Adipocyte (in vitro differentiated cells): ENCODE data around the gene RIOX2.

Source experiments
- DNase-seq: peaks from one replicate; pipeline ENCODE4 v3.0.0-alpha.2; 2015; ENCODE audit warnings: low read depth
- H3K27me3 ChIP-seq: replicated peaks from 2 replicates; pipeline ENCODE4 v1.7.0; 2013; ENCODE audit warnings: mild to moderate bottlenecking, low read length, moderate library complexity; ENCODE audit not compliant: control insufficient read depth, insufficient read depth
- H3K36me3 ChIP-seq: 2 replicates; pipeline ENCODE4 v1.7.0; 2013; ENCODE audit warnings: low read length, mild to moderate bottlenecking, moderate library complexity; ENCODE audit not compliant: control insufficient read depth, insufficient read depth, severe bottlenecking
- H3K4me1 ChIP-seq: 2 replicates; pipeline ENCODE4 v1.7.0; 2013; ENCODE audit warnings: mild to moderate bottlenecking, low read length, moderate library complexity; ENCODE audit not compliant: control insufficient read depth, insufficient read depth
- H3K4me3 ChIP-seq: 2 replicates; pipeline ENCODE4 v1.7.0; 2013; ENCODE audit warnings: mild to moderate bottlenecking, low read length, moderate library complexity
- H3K9ac ChIP-seq: 2 replicates; pipeline ENCODE4 v1.7.0; 2013; ENCODE audit warnings: mild to moderate bottlenecking, low read length, moderate library complexity
- H3K9me3 ChIP-seq: 2 replicates; pipeline ENCODE4 v1.7.0; 2013; ENCODE audit warnings: mild to moderate bottlenecking, low read length, moderate library complexity; ENCODE audit not compliant: control insufficient read depth

The RIOX2 gene

DNA sequence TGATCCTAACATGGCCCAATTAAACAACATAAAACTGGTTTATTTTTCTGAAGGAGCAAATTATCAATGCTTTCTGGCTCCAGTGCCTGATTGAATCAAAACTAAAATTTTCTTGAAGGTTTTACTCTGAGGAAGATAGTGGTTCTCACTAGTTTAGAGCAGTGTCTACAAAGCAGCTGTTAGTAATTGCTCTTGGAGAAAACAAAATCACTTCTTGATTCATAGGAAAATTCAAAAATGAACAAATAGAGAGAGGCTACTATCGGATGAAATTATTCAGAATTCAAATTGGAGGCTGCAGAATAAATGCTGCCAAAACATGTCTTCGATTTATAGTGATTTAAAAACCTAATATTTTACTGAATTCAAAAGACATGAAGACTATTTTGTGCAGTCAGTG is 15.1 kb upstream of the RIOX2 start:
- Histone ChIP-seq H3K9me3 (no peaks in the 10 kb centered on the region), H3K36me3 (no peaks in the 10 kb centered on the region), H3K9ac (no peak overlapping the region), H3K27me3 (peaks cover 5% of the 10 kb centered on the region), H3K4me3 (no peak overlapping the region), H3K4me1 (peaks cover 7% of the 10 kb centered on the region)
- no peak for DNase-seq

DNA sequence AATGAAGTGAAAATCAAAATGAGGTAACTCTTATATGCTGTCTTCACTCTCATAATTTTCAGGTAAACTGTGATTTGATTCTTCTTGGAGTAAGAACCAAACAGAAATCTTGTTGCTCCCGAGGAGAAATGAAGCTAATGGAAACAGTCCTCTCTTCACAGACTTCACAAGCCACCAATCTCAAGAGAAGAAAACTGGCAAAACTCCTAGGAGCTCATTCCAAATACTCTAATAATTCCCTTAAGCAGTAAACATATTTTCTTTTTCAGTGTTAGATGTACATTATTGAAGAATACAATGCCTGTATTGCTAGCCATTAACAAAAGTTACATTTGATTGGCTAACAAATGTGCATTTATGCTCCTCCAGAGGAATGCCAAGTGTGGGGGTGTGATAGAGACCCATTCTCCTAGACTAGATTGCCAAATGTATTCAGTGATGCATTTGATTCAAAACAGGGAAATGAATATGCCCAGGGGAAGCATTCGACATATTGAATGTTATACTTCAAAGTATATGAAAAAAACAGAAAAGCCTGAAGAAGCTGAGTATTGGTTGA is 11.8 kb upstream of the RIOX2 start:
- Histone ChIP-seq H3K9ac (peak overlapping the region; percentile 4), H3K9me3 (no peaks in the 10 kb centered on the region), H3K27me3 (no peaks in the 10 kb centered on the region)

DNA sequence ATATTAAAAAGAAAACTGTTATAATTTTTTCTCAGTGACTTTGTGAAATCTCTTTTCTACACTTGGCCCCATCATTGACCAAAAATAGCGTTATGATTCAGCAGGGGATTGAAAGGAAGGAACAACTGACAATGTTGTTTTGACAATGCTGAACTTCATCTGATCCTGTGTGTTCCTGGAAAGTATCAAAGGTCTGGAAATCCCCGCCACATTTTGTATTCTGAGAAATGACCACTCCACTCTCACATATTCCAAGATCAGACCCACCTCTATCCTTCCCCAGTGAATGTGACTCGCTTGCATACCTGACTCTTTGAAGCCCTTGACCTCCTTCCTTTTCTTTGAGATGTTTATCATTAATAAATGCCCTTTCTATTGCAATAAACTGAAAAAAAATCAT is 9.7 kb upstream of the RIOX2 start:
- Histone ChIP-seq H3K4me1 (peaks cover 16% of the 10 kb centered on the region), H3K27me3 (no peaks in the 10 kb centered on the region)

More for the DNA sequence above, 11.8 kb upstream of the RIOX2 start:
- Histone ChIP-seq H3K4me3 (no peak overlapping the region), H3K36me3 (no peaks in the 10 kb centered on the region), H3K4me1 (peaks cover 16% of the 10 kb centered on the region)
- no peak for DNase-seq

DNA sequence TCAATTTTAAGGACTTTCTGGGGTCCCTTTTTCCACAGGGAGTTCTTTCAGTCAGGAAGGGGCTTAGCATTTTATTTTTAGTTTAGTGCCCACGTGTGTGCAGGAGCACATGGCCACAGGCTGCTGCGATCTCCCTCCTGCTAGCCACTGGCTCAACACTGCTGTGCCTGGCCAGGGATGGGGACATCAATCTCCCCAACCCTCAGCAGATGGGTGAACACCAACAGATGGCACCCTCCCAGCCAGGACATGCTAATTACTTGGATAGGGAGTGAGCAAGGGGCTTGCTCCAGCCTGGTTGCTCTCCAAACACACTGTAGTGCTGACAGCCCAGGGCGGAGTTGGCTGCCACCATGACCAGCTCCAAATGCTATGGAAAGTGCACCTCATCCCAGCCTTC is 7.4 kb upstream of the RIOX2 start:
- no peaks in the 10 kb centered on the region for H3K36me3 ChIP-seq
- no peak for DNase-seq
- no peak overlapping the region for H3K4me3 ChIP-seq
- no peaks in the 10 kb centered on the region for H3K9me3 ChIP-seq
- no peaks in the 10 kb centered on the region for H3K27me3 ChIP-seq
- no peak overlapping the region for H3K9ac ChIP-seq
- H3K4me1 ChIP-seq = peaks cover 16% of the 10 kb centered on the region

More for the DNA sequence above, 9.7 kb upstream of the RIOX2 start:
- H3K4me3 ChIP-seq = no peak overlapping the region
- no peak for DNase-seq
- no peaks in the 10 kb centered on the region for H3K36me3 ChIP-seq
- H3K9me3 ChIP-seq = no peaks in the 10 kb centered on the region
- no peak overlapping the region for H3K9ac ChIP-seq

DNA sequence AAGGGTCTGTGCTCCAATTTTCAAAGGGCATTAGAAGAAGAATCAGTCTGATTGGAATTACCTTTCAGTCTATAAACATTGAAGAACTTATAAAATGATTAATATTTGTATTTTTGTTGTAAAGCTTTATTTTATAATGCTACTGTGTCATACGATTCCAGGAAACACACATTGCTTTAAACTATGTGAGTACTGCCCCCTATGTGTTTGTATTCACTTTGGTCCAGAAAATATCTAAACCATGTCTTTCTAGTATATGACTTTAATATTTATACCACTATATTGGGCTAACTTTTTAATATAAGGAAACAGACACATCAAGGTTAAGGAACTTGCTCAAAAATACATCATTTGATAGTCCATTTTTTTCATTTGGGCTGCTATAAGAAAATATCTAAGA is 3.2 kb upstream of the RIOX2 start:
- Histone ChIP-seq H3K9me3 (no peaks in the 10 kb centered on the region), H3K27me3 (no peaks in the 10 kb centered on the region), H3K4me3 (no peak overlapping the region), H3K9ac (no peak overlapping the region), H3K36me3 (no peaks in the 10 kb centered on the region), H3K4me1 (peaks cover 13% of the 10 kb centered on the region)
- DNase-seq = peak; percentile 45

DNA sequence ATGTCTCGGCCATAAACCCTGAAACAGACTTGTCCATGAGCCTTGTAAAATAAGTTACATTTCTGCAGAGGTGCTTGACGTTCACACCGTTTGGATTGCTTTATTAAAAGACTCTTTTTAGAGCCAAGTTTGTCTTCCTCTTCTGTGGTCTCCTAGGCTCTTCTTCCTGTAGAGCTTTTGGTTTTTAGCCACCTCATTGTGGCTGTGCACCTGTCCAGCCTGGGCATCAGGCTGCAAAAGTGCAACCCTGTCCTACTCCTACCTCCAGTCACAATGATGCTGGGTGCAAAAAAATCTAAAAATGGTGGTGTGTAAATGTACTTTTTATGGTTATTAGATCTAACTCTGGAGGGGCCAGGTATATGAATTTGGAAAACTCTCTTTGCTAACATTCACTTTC is 2.8 kb upstream of the RIOX2 start:
- Histone ChIP-seq H3K4me1 (peaks cover 18% of the 10 kb centered on the region), H3K9ac (no peak overlapping the region), H3K27me3 (no peaks in the 10 kb centered on the region), H3K9me3 (no peaks in the 10 kb centered on the region), H3K4me3 (no peak overlapping the region), H3K36me3 (no peaks in the 10 kb centered on the region)
- no peak for DNase-seq

DNA sequence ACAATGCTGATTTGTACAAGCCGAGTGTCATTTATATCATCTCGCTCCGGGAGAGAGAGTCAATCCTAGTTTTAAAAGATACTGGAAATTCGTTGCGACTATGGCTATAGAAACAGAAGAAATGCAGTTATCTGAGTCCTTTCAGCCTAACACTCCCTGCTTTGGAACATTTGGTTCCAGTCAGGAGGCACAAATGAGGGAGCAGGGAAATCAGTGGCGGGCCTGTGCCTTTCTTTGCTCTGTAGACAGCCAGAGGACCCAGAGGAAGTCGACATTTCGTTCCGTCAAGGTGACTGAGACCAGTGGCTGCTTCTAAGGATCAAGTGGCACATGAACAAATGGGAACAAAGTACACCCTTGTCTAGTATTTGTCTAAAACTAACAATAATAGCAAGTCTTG is 745 bp upstream of the RIOX2 start:
- H3K36me3 ChIP-seq = no peaks in the 10 kb centered on the region
- H3K4me1 ChIP-seq = peaks cover 19% of the 10 kb centered on the region
- peak overlapping the region; percentile 66 for H3K9ac ChIP-seq
- H3K27me3 ChIP-seq = no peaks in the 10 kb centered on the region
- no peak for DNase-seq
- no peaks in the 10 kb centered on the region for H3K9me3 ChIP-seq
- H3K4me3 ChIP-seq = peak overlapping the region; percentile 82

DNA sequence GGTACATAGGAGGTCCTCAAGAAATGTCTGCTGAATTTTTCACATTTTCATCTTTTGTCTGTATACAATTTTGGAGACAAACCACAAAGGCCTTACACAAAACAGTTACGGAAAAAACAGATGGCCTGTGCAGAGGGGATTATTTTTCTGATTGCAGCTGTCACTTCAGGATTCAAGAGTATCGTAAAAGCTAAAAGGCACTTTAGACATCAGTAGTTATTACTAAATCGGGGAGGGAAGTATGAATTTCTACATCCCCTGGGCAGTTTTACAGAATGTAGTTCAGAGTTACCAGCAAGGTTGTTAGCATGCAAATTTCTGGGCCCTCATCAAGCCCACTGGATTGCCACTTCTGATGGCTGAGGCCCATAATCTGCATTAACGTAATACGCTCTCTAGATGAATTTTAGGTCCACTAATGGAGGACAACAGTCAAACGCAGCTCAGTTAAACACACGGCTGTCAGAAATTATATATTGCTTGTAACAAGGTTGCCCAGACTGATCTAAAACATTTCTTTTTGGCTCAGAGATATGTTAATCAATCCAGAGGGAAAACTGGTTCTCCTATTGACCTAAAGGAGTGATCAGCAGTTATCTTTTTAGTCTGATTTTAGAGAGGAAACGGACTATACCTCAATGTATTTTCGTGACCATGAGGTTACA is 1.1 kb downstream of the RIOX2 start:
- Histone ChIP-seq H3K9ac (peak overlapping the region; percentile 66), H3K4me1 (peaks cover 19% of the 10 kb centered on the region), H3K36me3 (peaks cover 14% of the 10 kb centered on the region), H3K27me3 (no peaks in the 10 kb centered on the region), H3K9me3 (no peaks in the 10 kb centered on the region), H3K4me3 (peak overlapping the region; percentile 82)
- DNase-seq = no peak

DNA sequence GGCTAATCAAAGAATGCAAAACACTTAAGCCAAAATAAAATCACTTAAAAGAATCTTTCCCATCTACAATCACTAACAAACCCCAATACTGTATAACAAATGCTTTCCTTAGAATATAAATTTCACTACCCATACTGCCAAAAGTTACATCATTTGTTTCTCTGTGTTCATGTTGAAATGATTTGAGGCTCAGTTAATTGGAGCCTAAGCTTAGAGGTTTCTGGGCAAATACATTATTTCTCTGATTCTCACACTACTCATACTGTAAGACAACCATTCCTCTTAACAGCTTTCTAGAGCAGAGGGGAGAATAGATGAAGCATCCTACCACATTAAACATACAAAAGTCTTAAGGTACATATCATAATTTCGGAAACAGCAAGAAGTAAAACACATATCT is 2.1 kb downstream of the RIOX2 start:
- Histone ChIP-seq H3K9ac (peak overlapping the region; percentile 66), H3K9me3 (no peaks in the 10 kb centered on the region), H3K4me1 (peaks cover 19% of the 10 kb centered on the region), H3K4me3 (peak overlapping the region; percentile 82), H3K27me3 (no peaks in the 10 kb centered on the region), H3K36me3 (peaks cover 20% of the 10 kb centered on the region)
- DNase-seq = peak; percentile 59

DNA sequence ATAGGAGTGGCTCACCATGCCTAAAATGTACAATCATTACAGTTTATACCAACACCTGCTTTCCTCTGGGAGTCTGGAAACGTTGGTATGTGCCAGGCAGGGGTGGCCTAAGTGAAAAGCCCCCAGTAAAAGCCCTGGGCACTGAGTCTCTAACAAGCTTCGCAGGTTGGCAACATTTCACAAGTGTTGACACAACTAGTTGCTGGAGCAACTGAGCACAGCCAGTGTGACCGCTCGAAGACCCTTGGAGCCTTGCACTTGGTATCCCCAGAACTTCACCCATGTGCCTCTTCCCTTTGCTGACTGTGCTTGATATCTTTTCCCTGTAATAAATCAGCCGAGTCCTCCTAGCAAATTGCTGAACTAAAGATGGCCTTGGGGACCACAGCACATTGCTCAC is 2.7 kb downstream of the RIOX2 start:
- Histone ChIP-seq H3K4me1 (peaks cover 23% of the 10 kb centered on the region), H3K4me3 (no peak overlapping the region), H3K36me3 (peaks cover 20% of the 10 kb centered on the region), H3K27me3 (no peaks in the 10 kb centered on the region), H3K9ac (no peak overlapping the region), H3K9me3 (no peaks in the 10 kb centered on the region)
- no peak for DNase-seq

DNA sequence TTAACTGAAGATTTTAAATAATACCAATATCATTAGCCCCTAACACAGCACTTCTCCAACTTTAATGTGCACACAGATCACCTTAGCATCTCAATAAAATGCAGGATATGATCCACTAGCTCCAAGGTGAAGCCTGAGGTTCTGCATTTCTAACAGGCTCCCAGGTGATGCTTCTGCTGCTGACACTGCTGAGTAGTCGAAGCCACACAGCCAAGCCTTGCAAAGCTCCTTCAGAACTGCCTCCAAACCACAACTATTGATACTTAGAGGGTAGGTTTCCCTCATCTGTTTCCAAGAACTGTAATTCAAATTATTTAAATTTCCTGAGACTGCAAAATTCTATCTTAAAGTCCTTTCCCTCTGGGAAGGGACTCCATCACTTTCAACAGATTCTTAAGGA is 3.9 kb downstream of the RIOX2 start:
- no peak for DNase-seq
- no peaks in the 10 kb centered on the region for H3K27me3 ChIP-seq

DNA sequence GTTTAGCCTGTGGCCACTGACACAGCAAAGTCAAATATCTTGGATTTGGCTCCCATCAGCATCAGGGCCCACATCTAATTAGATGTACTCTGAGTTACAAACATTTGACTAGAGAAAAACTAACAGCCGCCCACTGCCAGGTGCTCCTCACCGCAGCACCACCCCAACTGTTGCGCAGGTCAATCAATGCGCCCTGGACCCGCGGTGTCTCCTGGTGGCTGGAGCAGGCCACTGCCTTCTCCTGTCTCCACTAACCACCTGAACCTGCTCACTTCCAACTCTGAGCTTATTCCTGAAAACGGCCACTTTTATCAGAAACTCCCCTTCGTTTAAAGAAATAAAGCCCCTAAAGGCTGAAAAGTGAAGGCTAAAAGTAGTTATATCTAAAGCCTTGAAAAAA is 4.3 kb downstream of the RIOX2 start:
- DNase-seq = no peak
- Histone ChIP-seq H3K4me3 (no peak overlapping the region), H3K4me1 (peaks cover 23% of the 10 kb centered on the region), H3K9me3 (no peaks in the 10 kb centered on the region), H3K36me3 (peaks cover 20% of the 10 kb centered on the region), H3K27me3 (no peaks in the 10 kb centered on the region), H3K9ac (no peak overlapping the region)

More for the DNA sequence above, 3.9 kb downstream of the RIOX2 start:
- Histone ChIP-seq H3K9ac (no peak overlapping the region), H3K9me3 (no peaks in the 10 kb centered on the region), H3K4me1 (peaks cover 23% of the 10 kb centered on the region), H3K4me3 (no peak overlapping the region), H3K36me3 (peaks cover 20% of the 10 kb centered on the region)
